Measurements from ENCODE around the gene AMN.
"Not testable (repeated sequence)": the region's sequence is repeated elsewhere in the genome, so short reads cannot be mapped to it uniquely, and the experiment has no call there.

Gene AMN

GRCh38 chr14:102922490-102923200 lies at the start of gene AMN:
Gene AMN, plus strand, starts transcription at chr14:102922663. Its CDS starts 26 bp downstream, at chr14:102922689.
- no peak for DNase-seq (ENCODE audit: low read depth)

GRCh38 chr14:102873131-102873530 lies 49.3 kb upstream of the AMN start:
- DNase-seq (ENCODE audit: low read depth) = no peak

GRCh38 chr14:102873546-102874061 lies 48.9 kb upstream of the AMN start:
- no peak for DNase-seq (ENCODE audit: low read depth)

- no peak for DNase-seq (ENCODE audit: low read depth)
Observed at GRCh38 chr14:102875652-102876051, 46.8 kb upstream of the AMN start.

GRCh38 chr14:102877511-102877910 lies 45.0 kb upstream of the AMN start:
- DNase-seq (ENCODE audit: low read depth) = not testable (repeated sequence)

GRCh38 chr14:102878174-102878969 lies 44.1 kb upstream of the AMN start:
- DNase-seq (ENCODE audit: low read depth) = no peak

GRCh38 chr14:102878970-102879460 lies 43.4 kb upstream of the AMN start:
- peak; percentile 14 for DNase-seq (ENCODE audit: low read depth)

- no peak for DNase-seq (ENCODE audit: low read depth)
Observed at GRCh38 chr14:102882226-102882906, 40.1 kb upstream of the AMN start.

- no peak for DNase-seq (ENCODE audit: low read depth)
Observed at GRCh38 chr14:102883089-102883541, 39.3 kb upstream of the AMN start.

GRCh38 chr14:102883554-102883953 lies 38.9 kb upstream of the AMN start:
- DNase-seq (ENCODE audit: low read depth) = no peak

- DNase-seq (ENCODE audit: low read depth) = no peak
Observed at GRCh38 chr14:102885737-102886447, 36.6 kb upstream of the AMN start.

GRCh38 chr14:102888748-102889147 lies 33.7 kb upstream of the AMN start:
- no peak for DNase-seq (ENCODE audit: low read depth)

- no peak for DNase-seq (ENCODE audit: low read depth)
Observed at GRCh38 chr14:102889615-102890014, 32.8 kb upstream of the AMN start.

- DNase-seq (ENCODE audit: low read depth) = no peak
Observed at GRCh38 chr14:102891111-102891510, 31.4 kb upstream of the AMN start.

- peak; percentile 72 for DNase-seq (ENCODE audit: low read depth)
Observed at GRCh38 chr14:102891556-102891955, 30.9 kb upstream of the AMN start.

GRCh38 chr14:102892651-102893050 lies 29.8 kb upstream of the AMN start:
- no peak for DNase-seq (ENCODE audit: low read depth)

GRCh38 chr14:102893452-102893851 lies 29.0 kb upstream of the AMN start:
- no peak for DNase-seq (ENCODE audit: low read depth)

- DNase-seq (ENCODE audit: low read depth) = not testable (repeated sequence)
Observed at GRCh38 chr14:102896735-102897134, 25.7 kb upstream of the AMN start.

- no peak for DNase-seq (ENCODE audit: low read depth)
Observed at GRCh38 chr14:102897299-102898027, 25.0 kb upstream of the AMN start.

- DNase-seq (ENCODE audit: low read depth) = no peak
Observed at GRCh38 chr14:102898298-102898697, 24.2 kb upstream of the AMN start.

All from ELR (cell line).